Measurements from ENCODE around the gene HNRNPC.
"Not testable (repeated sequence)": the region's sequence is repeated elsewhere in the genome, so short reads cannot be mapped to it uniquely, and the experiment has no call there.

HNRNPC gene

DNA sequence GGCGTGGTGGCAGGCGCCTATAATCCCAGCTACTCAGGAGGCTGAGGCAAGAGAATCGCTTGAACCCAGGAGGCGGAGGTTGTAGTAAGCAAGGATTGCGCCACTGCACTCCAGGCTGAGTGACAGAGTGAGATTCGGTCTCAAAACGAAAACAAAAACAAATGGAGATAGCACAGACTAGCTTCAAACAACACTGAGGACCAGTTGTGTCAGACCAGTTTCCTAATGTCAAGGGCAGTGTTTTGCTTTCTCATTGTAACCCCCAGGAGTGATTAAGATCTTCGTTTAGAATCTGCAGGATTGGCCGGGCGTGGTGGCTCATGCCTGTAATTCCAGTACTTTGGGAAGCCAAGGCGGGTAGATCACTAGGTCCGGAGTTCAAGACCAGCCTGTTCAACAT, 29.1 kb upstream of the HNRNPC start:
- no peak for DNase-seq (ENCODE audit: low read depth)
- TF ChIP-seq, protein P1, sequence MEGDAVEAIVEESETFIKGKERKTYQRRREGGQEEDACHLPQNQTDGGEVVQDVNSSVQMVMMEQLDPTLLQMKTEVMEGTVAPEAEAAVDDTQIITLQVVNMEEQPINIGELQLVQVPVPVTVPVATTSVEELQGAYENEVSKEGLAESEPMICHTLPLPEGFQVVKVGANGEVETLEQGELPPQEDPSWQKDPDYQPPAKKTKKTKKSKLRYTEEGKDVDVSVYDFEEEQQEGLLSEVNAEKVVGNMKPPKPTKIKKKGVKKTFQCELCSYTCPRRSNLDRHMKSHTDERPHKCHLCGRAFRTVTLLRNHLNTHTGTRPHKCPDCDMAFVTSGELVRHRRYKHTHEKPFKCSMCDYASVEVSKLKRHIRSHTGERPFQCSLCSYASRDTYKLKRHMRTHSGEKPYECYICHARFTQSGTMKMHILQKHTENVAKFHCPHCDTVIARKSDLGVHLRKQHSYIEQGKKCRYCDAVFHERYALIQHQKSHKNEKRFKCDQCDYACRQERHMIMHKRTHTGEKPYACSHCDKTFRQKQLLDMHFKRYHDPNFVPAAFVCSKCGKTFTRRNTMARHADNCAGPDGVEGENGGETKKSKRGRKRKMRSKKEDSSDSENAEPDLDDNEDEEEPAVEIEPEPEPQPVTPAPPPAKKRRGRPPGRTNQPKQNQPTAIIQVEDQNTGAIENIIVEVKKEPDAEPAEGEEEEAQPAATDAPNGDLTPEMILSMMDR (IDR thresholded peaks at IDR 0.05; ENCODE audit: low read length, missing control alignments) = no peak
- no peak overlapping the region for H3K4me3 ChIP-seq (replicated peaks; ENCODE audit: low read depth, low read length)

- not testable (repeated sequence) for DNase-seq (ENCODE audit: low read depth); H3K4me3 ChIP-seq (replicated peaks; ENCODE audit: low read depth, low read length)
Observed at GRCh38 chr14:21294026-21294425, 24.8 kb upstream of the HNRNPC start.

DNA sequence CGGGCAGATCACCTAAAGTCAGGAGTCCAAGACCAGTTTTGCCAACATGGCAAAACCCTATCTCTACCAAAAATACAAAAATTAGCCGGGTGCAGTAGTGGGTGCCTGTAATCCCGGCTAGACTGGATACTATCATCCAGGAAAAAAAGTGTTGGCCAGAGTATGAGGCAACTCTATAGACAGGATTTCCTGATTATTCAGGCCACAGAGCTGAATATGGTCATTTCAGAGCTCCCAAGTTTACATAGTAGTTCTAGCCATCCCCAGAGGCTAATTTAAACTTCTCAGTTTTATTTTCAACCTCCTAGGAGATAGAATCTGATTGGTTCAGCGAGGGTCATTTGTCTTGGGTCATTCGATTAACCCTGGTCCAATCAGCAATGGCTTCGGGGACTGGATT, 17.9 kb upstream of the HNRNPC start:
- TF ChIP-seq, protein P1 (IDR thresholded peaks at IDR 0.05; ENCODE audit: low read length, missing control alignments) = no peak
- H3K4me3 ChIP-seq (replicated peaks; ENCODE audit: low read depth, low read length) = no peak overlapping the region
- no peak for DNase-seq (ENCODE audit: low read depth)

DNA sequence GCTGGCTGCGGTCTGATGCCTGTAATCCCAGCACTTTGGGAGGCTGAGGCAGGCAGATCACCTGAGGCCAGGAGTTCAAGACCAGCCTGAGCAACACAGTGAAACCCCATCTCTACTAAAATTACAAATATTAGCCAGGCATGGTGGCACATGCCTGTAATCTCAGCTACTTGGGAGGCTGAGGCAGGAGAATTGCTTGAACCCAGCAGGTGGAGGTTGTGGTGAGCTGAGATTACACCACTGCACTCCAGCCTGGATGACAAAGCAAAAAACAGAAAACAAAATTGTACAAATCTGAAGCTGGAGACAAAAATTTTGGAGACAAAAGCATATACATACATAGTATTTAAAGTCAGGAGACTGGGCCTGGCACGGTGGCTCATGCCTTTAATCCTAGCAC, 17.3 kb upstream of the HNRNPC start:
- not testable (repeated sequence) for DNase-seq (ENCODE audit: low read depth); H3K4me3 ChIP-seq (replicated peaks; ENCODE audit: low read depth, low read length)

DNA sequence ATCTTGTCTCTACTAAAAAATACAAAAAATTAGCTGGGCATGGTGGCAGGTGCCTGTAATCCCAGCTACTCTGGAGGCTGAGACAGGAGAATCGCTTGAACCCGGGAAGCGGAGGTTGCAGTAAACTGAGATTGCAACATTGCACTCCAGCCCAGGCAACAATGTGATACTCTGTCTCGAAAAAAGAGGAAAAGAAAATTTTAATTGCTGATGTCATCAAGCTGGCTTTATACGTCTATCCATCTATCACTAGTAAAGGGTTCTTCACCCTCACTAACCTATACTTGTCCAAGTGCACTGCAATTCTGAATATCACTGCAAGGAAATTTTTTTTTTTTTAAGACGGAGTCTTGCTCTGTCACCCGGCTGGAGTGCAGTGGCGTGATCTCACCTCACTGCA, 12.7 kb upstream of the HNRNPC start:
- DNase-seq (ENCODE audit: low read depth); H3K4me3 ChIP-seq (replicated peaks; ENCODE audit: low read depth, low read length): not testable (repeated sequence)

DNA sequence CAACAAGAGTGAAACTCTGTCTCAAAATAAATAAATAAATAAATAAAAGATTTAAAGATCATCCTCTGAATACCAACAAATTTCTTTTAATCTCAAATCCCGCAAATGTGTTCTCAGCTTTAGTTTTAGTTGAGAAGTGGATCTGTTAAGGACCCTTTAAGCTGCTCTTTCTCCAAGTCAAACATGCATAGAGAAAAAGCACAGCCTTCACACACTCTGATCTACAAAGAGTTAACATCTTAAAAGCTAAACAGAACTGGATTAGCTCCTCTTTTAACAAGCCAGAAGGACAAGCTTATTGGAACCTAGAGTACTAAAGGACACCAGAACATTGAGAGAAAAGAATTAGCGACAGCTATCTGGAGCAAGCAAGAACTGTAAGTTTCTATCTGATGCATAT, 10.5 kb upstream of the HNRNPC start, which contains the start of gene RPGRIP1:
TSS of gene RPGRIP1 (plus strand) at position 301 of the 400 bp plus-strand sequence. CDS start 7,894 bp downstream, outside the sequence.
- TF ChIP-seq, protein P1 (IDR thresholded peaks at IDR 0.05; ENCODE audit: low read length, missing control alignments) = no peak
- no peak within 1 kb of the TSS for H3K4me3 ChIP-seq (replicated peaks; ENCODE audit: low read depth, low read length)
- no peak for DNase-seq (ENCODE audit: low read depth)

DNA sequence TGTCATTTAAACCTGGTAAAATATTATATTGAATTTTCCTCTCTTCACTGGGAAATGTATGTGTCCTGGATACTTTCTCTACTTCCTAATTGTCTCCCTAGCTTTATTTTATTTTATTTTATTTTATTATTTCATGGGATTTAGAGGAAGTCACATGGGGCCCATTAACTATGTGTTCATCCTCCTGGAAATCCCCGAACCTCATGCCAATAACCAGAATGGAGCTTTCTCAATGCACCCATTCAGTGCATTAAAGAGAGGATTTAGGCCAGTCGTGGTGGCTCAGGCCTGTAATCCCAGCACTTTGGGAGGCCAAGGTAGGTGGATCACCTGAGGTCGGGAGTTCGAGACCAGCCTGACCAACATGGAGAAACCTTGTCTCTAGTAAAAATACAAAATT, 9.4 kb upstream of the HNRNPC start:
- TF ChIP-seq, protein P1 (IDR thresholded peaks at IDR 0.05; ENCODE audit: low read length, missing control alignments) = no peak
- no peak for DNase-seq (ENCODE audit: low read depth)
- no peak overlapping the region for H3K4me3 ChIP-seq (replicated peaks; ENCODE audit: low read depth, low read length)

DNA sequence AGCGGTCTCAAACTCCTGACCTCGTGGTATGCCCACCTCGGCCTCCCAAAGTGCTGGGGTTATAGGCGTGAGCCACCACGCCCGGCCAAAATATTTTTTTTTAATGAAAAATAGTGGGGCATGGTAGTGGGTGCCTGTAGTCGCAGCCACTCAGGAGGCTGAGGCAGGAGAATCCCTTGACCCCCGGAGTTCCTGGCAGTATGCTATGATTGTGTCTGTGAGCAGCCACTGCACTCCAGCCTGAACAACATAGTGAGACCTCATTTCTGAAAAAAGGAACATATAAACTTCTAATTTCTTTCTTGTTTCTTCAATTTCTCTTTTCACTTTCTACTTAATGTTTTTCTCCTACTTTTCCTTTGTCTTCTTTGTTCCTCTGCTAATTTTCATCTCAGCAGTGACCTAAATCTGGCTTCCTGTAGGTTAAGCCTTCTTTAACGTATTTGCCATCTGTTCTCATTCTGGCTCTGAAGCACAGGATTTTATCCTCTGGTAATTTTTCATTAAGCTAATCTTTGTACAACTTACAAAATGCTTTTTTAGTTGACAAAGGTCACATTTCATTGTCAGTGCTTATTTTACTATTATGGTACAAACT, 6.1 kb upstream of the HNRNPC start:
- DNase-seq (ENCODE audit: low read depth) = no peak

DNA sequence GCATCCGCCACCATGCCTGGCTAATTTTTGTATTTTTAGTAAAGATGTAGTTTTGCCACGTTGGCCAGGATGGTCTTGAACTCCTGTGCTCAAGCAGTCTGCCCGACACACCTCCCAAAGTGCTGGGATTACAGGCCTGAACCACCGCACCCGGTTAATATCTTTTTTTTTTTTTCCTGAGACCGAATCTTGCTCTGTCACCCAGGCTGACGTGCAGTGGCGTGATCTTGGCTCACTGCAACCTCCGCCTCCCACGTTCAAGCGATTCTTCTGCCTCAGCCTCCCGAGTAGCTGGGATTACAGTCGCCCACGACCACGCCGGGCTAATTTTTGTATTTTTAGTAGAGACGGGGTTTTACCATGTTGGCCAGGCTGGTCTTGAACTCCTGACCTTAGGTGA, 3.4 kb upstream of the HNRNPC start:
- H3K4me3 ChIP-seq (replicated peaks; ENCODE audit: low read depth, low read length) = not testable (repeated sequence)

More for the DNA sequence above, 6.1 kb upstream of the HNRNPC start:
- H3K4me3 ChIP-seq (replicated peaks; ENCODE audit: low read depth, low read length) = no peak overlapping the region
- TF ChIP-seq, protein P1 (IDR thresholded peaks at IDR 0.05; ENCODE audit: low read length, missing control alignments) = no peak

More for the DNA sequence above, 3.4 kb upstream of the HNRNPC start:
- not testable (repeated sequence) for DNase-seq (ENCODE audit: low read depth)
